Thyroid gland (tissue), 4 donors: ENCODE measurements around the gene DAPK1.

ENCODE experiments used
- POLR2A ChIP-seq, 2 donors: fragments of 450-650 bp; IDR thresholded peaks; one replicate each; pipeline ENCODE4 v1.6.1; 2017; ENCODE audit warnings: antibody characterized with exemption in 2 of 2, mild to moderate bottlenecking in 2 of 2, moderate library complexity in 1 of 2
- TF ChIP-seq, protein P1 (sequence below), 6 experiments: fragments of 200-600 bp in 3 of 6; fragments of 450-650 bp in 3 of 6; sonication (generic) in 3 of 6; IDR thresholded peaks; one replicate each; pipeline ENCODE4 v1.5.1; 2016 to 2019; ENCODE audit warnings: antibody characterized with exemption in 6 of 6, mild to moderate bottlenecking in 2 of 6, inconsistent platforms in 1 of 6, moderate library complexity in 1 of 6

DNA sequence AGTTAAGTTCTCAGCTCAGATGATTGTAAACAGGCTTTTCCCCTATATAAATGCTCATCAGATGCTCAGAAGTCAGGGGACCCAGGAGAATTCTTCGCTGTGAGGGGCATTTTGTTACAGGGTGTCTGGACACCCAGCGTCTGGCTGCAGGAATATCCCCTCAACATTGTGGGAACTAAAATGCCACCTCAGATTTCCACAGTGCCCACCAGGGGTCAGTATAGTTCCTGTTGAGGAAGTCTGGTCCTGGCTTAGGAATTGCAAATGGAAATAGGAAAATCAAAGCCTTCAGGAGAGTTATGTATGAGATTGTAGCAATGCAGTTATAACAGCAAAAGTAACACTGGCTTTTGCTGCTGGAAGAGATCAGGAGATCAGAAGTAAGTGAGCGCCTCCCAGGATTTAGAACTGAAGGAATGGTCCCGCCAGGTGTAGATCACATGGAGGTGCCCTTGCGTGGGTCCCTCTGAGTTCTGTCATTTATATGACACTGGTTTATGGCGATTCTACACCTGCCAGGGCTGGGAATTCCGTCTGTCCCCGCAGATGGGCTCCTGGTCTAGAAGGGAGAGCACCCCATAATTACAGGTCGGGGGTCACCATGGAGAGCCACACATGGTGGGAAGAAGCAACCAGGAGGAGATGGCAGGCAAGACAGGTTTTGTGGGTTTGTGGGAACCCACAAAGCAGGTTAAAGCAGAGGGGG, 181.1 kb downstream of the DAPK1 start:
- TF ChIP-seq, protein P1, sequence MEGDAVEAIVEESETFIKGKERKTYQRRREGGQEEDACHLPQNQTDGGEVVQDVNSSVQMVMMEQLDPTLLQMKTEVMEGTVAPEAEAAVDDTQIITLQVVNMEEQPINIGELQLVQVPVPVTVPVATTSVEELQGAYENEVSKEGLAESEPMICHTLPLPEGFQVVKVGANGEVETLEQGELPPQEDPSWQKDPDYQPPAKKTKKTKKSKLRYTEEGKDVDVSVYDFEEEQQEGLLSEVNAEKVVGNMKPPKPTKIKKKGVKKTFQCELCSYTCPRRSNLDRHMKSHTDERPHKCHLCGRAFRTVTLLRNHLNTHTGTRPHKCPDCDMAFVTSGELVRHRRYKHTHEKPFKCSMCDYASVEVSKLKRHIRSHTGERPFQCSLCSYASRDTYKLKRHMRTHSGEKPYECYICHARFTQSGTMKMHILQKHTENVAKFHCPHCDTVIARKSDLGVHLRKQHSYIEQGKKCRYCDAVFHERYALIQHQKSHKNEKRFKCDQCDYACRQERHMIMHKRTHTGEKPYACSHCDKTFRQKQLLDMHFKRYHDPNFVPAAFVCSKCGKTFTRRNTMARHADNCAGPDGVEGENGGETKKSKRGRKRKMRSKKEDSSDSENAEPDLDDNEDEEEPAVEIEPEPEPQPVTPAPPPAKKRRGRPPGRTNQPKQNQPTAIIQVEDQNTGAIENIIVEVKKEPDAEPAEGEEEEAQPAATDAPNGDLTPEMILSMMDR (IDR thresholded peaks at IDR 0.05) = peak; percentile 54 to 77 (median 66)
- TF ChIP-seq POLR2A (IDR thresholded peaks at IDR 0.05) = no peak
